A673 (cell line): ENCODE measurements around the gene NOLC1. TPM values are rescaled to one million over a fixed set of nuclear protein-coding genes. Genes with fewer than 3 reads are reported as not detected.

ENCODE experiments used
- BruUV-seq: library from RNA; stranded (reverse); fragments of 400-500 nt; replicated peaks from 2 replicates; lab custom pipeline; 2021; lab: Mats Ljungman, UMichigan
- CTCF ChIA-PET: fragments of 300-600 bp; sonication (Branson Sonifier 250); formaldehyde crosslinking; loops from one replicate; lab custom pipeline; 2022; ENCODE audit warnings: antibody characterized with exemption; lab: Charles Lee
- POLR2A ChIA-PET: fragments of 300-600 bp; sonication (Branson Sonifier 250); formaldehyde crosslinking; loops from one replicate; lab custom pipeline; 2022; ENCODE audit warnings: antibody characterized with exemption; ENCODE audit not compliant: low non-redundant PET; lab: Charles Lee
- DNase-seq: peaks from one replicate; pipeline ENCODE4 v3.0.0-alpha.2; 2015; ENCODE audit warnings: low spot score
- H3K27ac ChIP-seq: fragments of 200-600 bp; sonication (generic); 2 replicates; pipeline ENCODE4 v1.5.1; 2016; ENCODE audit warnings: mixed run types, low read depth, mild to moderate bottlenecking, mixed read lengths, antibody characterized with exemption, low read length; ENCODE audit not compliant: poor library complexity, severe bottlenecking
- H3K27me3 ChIP-seq: fragments of 200-600 bp; sonication (generic); replicated peaks from 2 replicates; pipeline ENCODE4 v1.6.1; 2017; ENCODE audit warnings: mixed run types, low read depth, mild to moderate bottlenecking, mixed read lengths, antibody characterized with exemption, low read length; ENCODE audit not compliant: insufficient read depth, poor library complexity
- H3K36me3 ChIP-seq: fragments of 200-600 bp; sonication (generic); 2 replicates; pipeline ENCODE4 v1.6.1; 2016; ENCODE audit warnings: mixed run types, mild to moderate bottlenecking, mixed read lengths, antibody characterized with exemption, low read length; ENCODE audit not compliant: insufficient read depth, poor library complexity, severe bottlenecking
- H3K4me1 ChIP-seq: fragments of 200-600 bp; sonication (generic); 2 replicates; pipeline ENCODE4 v1.6.1; 2017; ENCODE audit warnings: mixed run types, mild to moderate bottlenecking, mixed read lengths, antibody characterized with exemption, low read length; ENCODE audit not compliant: insufficient read depth, poor library complexity, severe bottlenecking
- H3K4me3 ChIP-seq: fragments of 200-600 bp; sonication (generic); 2 replicates; pipeline ENCODE4 v1.5.1; 2016; ENCODE audit warnings: low read depth, mixed run types, mild to moderate bottlenecking, mixed read lengths, low read length; ENCODE audit not compliant: poor library complexity, severe bottlenecking
- H3K9me3 ChIP-seq: fragments of 200-600 bp; sonication (generic); 2 replicates; pipeline ENCODE4 v1.6.1; 2016; ENCODE audit warnings: mixed run types, low read depth, mild to moderate bottlenecking, mixed read lengths, antibody characterized with exemption, low read length; ENCODE audit not compliant: poor library complexity, severe bottlenecking
- CTCF ChIP-seq: fragments of 300-800, 200-600 bp; sonication (generic); conservative IDR thresholded peaks from 2 replicates; pipeline ENCODE4 v1.5.1; 2017; ENCODE audit warnings: low read depth, mild to moderate bottlenecking, antibody characterized with exemption, low read length, moderate library complexity, mixed read lengths
- EZH2 ChIP-seq: fragments of 200-600 bp; sonication (generic); IDR thresholded peaks from 2 replicates; pipeline ENCODE4 v1.6.1; 2017; ENCODE audit warnings: borderline replicate concordance, low read depth, mild to moderate bottlenecking, mixed read lengths, antibody characterized with exemption, low read length; ENCODE audit not compliant: poor library complexity, severe bottlenecking
- intact Hi-C: fragments of 100-400 bp; cut with micrococcal nuclease; formaldehyde crosslinking; loops from one replicate; pipeline ENCODE4 v1.10.0; 2022; ENCODE audit not compliant: unreplicated experiment
- total RNA-seq: library from RNA; stranded (reverse); gene quantifications from 2 replicates; pipeline ENCODE4 v1.2.3, GENCODE V29; 2021

Gene NOLC1
- total RNA-seq, 1 experiment from 2014 or later = 225 TPM

GRCh38 chr10:102135956-102136526 is 16.1 kb upstream of the NOLC1 start:
- no peak overlapping the region for H3K4me3 ChIP-seq

GRCh38 chr10:102139281-102140110 is 12.7 kb upstream of the NOLC1 start:
- DNase-seq = no peak
- ChIA-PET CTCF (no interaction called here), POLR2A (no interaction called here)
- Histone ChIP-seq H3K36me3 (peaks cover 63% of the 10 kb centered on the region), H3K27ac (no peak overlapping the region), H3K4me1 (peaks cover 21% of the 10 kb centered on the region), H3K27me3 (no peaks in the 10 kb centered on the region), H3K9me3 (no peaks in the 10 kb centered on the region), H3K4me3 (no peak overlapping the region)
- BruUV-seq = no TSS peak
- intact Hi-C loops = no loop called here
- no peak for TF ChIP-seq EZH2
- no peak for TF ChIP-seq CTCF

More at GRCh38 chr10:102135956-102136526, 16.1 kb upstream of the NOLC1 start:
- H3K36me3 ChIP-seq = peaks cover 39% of the 10 kb centered on the region
- no TSS peak for BruUV-seq
- H3K9me3 ChIP-seq = no peaks in the 10 kb centered on the region
- ChIA-PET CTCF (interaction anchor here (0.6 kb wide), 1 partner anchor 17 kb away, joined by 11 read pairs; no protein-coding TSS in a partner anchor), POLR2A (no interaction called here)
- no peak for DNase-seq
- H3K27ac ChIP-seq = peak overlapping the region; percentile 40
- TF ChIP-seq EZH2 (no peak), CTCF (no peak)
- peaks cover 22% of the 10 kb centered on the region for H3K4me1 ChIP-seq
- intact Hi-C loops = no loop called here
- no peaks in the 10 kb centered on the region for H3K27me3 ChIP-seq

DNA sequence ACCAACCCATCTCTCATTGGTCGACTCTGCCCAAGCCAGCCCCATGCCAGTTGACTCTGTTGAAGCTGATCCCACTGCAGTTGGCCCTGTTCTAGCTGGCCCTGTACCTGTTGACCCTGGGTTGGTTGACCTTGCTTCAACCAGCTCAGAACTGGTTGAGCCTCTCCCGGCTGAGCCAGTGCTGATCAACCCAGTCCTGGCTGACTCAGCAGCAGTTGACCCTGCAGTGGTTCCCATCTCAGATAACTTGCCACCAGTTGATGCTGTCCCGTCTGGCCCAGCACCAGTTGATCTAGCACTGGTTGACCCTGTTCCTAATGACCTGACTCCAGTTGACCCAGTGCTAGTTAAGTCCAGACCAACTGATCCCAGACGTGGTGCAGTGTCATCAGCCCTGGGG is 12.0 kb upstream of the NOLC1 start:
- H3K36me3 ChIP-seq = peaks cover 70% of the 10 kb centered on the region
- intact Hi-C loops = no loop called here
- H3K9me3 ChIP-seq = no peaks in the 10 kb centered on the region
- no TSS peak for BruUV-seq
- no peak overlapping the region for H3K4me3 ChIP-seq
- POLR2A ChIA-PET = no interaction called here
- no peaks in the 10 kb centered on the region for H3K27me3 ChIP-seq
- CTCF ChIA-PET = no interaction called here
- no peak for DNase-seq
- no peak overlapping the region for H3K27ac ChIP-seq
- TF ChIP-seq EZH2 (no peak), CTCF (no peak)
- peaks cover 13% of the 10 kb centered on the region for H3K4me1 ChIP-seq
